Erythroblast (primary cell): ENCODE measurements around the gene SAMD7.
A peak's percentile ranks its signal among the peaks of the same experiment; 100 is the strongest.

Experiments used
- DNase-seq, 2 experiments: peaks; one replicate each; lab custom pipeline; 2025; lab: John Stamatoyannopoulos, UW
- GATA1 ChIP-seq: IDR thresholded peaks from 2 replicates; pipeline ENCODE4 v1.6.1; 2011; ENCODE audit warnings: low read depth, mild to moderate bottlenecking, control low read depth, low read length, moderate library complexity
- POLR2A ChIP-seq: IDR thresholded peaks from 2 replicates; pipeline ENCODE4 v1.6.1; 2011; ENCODE audit warnings: mild to moderate bottlenecking, low read length

The SAMD7 gene

GRCh38 chr3:169931747-169932520, 20.6 kb downstream of the SAMD7 start:
- TF ChIP-seq POLR2A = no peak
- TF ChIP-seq GATA1 = no peak
- peak; percentile 31 to 50 for DNase-seq

DNA sequence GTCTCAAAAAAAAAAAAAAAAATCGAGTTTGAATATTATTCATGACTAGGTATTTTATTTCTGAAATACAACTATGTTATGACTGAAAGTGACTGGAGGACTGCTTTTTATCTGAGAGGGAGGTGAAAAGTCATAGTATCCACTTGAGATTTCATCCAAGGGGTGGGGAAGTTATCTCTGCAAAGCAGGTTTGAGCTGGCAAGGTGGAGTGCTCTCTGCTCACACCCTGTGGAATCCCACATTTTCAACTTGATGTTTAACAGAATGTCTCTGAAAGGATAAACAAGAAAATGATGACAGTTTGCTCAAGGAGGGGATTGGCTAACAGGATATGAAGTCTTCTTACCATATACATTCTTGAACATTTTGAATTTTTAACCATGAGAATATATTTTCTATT, 27.9 kb downstream of the SAMD7 start:
- peak; percentile 42 for TF ChIP-seq POLR2A
- no peak for TF ChIP-seq GATA1
- peak; percentile 92 to 95 for DNase-seq

DNA sequence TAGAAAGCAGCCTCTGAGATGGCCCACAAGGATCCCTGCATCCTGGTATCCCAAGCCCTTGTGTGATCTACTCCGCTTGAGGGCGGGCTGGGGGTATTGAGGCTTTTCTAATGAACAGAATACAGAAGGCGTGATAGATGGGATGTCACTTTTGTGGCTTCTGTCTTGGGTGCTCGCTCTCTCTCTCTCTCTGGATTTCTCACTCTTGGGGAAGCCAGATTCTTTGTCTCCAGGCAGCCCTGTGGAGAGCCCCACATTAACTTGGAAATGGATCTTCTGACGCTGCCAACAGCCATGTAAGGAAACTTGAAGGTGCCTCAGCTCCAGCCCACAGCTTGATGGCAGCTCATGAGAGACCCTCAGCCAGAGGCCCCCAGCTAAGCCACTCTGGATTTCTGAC, 28.4 kb downstream of the SAMD7 start:
- TF ChIP-seq POLR2A (no peak), GATA1 (no peak)
- peak; percentile 63 to 79 for DNase-seq

GRCh38 chr3:169940470-169941181, 29.3 kb downstream of the SAMD7 start:
- DNase-seq = peak in 1 of 2 experiments; percentile 59
- TF ChIP-seq GATA1 = no peak
- no peak for TF ChIP-seq POLR2A

GRCh38 chr3:169945313-169945712, 33.9 kb downstream of the SAMD7 start:
- TF ChIP-seq GATA1 (no peak), POLR2A (peak; percentile 66)
- peak; percentile 94 to 95 for DNase-seq

GRCh38 chr3:169946336-169946735, 35.0 kb downstream of the SAMD7 start:
- no peak for TF ChIP-seq POLR2A
- no peak for TF ChIP-seq GATA1
- DNase-seq = no peak

DNA sequence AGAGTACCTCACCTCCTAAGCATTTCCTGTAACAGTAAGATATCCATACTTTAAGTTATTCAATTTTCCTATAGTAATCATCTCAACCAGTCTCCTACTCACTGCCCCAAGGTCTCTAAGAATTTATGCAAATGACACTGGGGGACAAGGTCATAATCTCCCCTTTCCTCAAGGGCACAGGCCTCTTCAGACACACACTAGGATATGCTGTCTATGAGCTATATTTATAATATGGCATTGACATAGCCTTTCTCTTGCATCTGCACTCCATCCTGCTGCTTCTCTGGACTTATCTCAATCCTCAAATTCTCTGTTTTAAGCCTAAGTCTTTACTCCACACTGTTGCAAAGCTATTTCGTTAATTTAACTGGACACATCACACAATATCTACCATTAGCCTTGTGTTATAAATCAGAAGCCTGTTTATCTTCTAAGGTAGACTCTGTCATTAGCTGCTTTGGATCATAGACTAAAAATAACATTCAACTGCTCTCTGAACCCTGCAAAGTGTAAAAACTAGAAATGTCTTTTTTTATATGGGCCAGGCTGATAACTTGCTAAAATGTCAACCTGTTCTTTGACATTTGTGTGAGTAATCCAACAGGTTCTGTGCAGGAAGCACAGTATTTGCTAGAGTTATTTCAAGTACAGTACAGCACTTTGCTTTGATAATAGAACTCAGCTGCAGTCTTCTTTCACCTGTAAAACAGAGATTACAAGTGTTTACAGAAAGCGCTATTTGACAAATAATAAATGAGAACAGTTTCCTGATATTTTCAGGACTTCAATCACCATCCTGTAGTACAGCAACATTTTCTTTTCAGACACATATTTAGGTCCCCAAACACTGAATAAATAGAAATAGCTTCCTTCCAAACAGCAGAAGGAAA, 37.4 kb downstream of the SAMD7 start:
- TF ChIP-seq GATA1 = no peak
- TF ChIP-seq POLR2A = no peak
- no peak for DNase-seq

- TF ChIP-seq POLR2A (no peak), GATA1 (no peak)
- DNase-seq = no peak
These were observed 40.7 kb downstream of the SAMD7 start for GRCh38 chr3:169952045-169952444.

- TF ChIP-seq POLR2A = no peak
- no peak for TF ChIP-seq GATA1
- DNase-seq = no peak
These were observed 42.2 kb downstream of the SAMD7 start for GRCh38 chr3:169953462-169954141.

DNA sequence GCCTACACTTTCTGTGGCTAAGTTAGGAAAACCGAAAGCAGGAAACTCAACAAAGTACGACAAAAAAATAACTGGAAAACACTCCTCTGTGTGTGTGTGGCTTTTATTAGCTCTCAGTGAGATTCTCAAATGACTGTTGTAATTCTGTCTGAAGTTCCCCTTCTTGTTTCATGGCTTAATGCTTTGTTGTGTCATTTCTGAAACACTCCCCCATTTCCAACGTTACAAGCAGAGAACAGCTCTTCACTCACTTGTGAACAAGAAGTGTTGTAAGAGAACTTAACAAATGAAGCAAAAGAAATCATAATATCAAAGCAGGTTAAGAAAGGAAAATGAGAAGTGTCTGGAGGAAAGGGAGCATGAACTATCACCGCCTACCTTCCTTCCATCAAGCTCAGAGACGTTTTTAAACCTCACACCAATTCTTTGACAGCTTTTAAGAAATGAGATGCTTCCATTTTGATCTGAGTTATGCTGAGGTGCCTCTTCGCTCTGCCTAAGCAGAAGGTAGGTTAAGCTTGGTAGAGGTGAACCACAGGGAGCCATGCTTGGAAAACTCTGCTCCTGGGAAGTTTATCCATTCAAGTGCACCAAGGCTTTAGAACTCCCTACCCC, 42.9 kb downstream of the SAMD7 start:
- TF ChIP-seq GATA1 (no peak), POLR2A (no peak)
- DNase-seq = no peak

DNA sequence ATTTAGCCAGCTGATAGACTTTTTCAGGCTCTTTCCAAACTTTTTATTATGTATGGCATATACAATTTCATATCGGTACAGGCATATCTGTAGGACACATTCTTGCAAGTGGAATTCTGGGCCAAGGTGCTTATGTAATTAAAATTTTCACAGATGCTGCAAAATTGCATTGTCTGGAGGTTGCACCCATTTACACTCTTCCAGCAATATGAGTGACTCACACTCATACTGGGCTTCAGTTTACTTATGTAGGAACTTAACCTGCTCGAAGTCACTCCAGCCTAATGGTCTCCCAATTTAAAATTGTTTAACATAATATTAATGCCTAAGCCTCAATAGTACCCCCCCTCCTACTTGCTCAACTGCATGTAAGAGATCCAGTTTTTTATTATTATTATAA, 44.0 kb downstream of the SAMD7 start:
- DNase-seq = no peak
- TF ChIP-seq POLR2A (no peak), GATA1 (no peak)

GRCh38 chr3:169964176-169964575, 52.8 kb downstream of the SAMD7 start:
- DNase-seq = no peak
- TF ChIP-seq GATA1 = no peak
- TF ChIP-seq POLR2A = no peak
